H1 (cell line): ENCODE results near the gene RTN4RL2. TPM values are rescaled to one million over a fixed set of nuclear protein-coding genes. Genes with fewer than 3 reads are reported as not detected.

Source experiments
- ATF3 ChIP-seq: IDR thresholded peaks from 2 replicates; pipeline ENCODE4 v1.6.1; 2011; ENCODE audit warnings: low read depth, mild to moderate bottlenecking, low read length; ENCODE audit not compliant: insufficient read depth
- BACH1 ChIP-seq: IDR thresholded peaks from 2 replicates; pipeline ENCODE4 v1.6.1; 2012; ENCODE audit warnings: low read length, improper control_type of control experiment
- BCL11A ChIP-seq, 2 experiments: IDR thresholded peaks; one replicate each; pipeline ENCODE4 v1.6.1; 2011; ENCODE audit warnings: low read depth in 2 of 2, low read length in 2 of 2, mild to moderate bottlenecking in 2 of 2
- CHD1 ChIP-seq: IDR thresholded peaks from 2 replicates; pipeline ENCODE4 v1.6.1; 2012; ENCODE audit warnings: low read depth, low read length, improper control_type of control experiment
- RBBP5 ChIP-seq: IDR thresholded peaks from 2 replicates; pipeline ENCODE4 v1.7.1; 2012; ENCODE audit warnings: low read depth, mild to moderate bottlenecking, inconsistent platforms, low read length, moderate library complexity, borderline replicate concordance
- polyA plus RNA-seq, 7 experiments: library from polyadenylated mRNA; depleted of rRNA in 3 of 7; stranded (reverse) in 5 of 7; unstranded in 2 of 7; fragments of >200 nt in 5 of 7; fragments of 200-250 nt in 2 of 7; gene quantifications; 1 replicate in 5 of 7; 2 replicates in 1 of 7; 4 replicates in 1 of 7; pipeline versions ENCODE4 v1.2.1 to v1.2.3, GENCODE V29; 2011 to 2013; ENCODE audit warnings: missing spikeins in 2 of 7, mixed read lengths in 2 of 7
- total RNA-seq: library from RNA; stranded (reverse); fragmentation: NEBNext Ultra II Directional; extraction: Animal tissue kit (Norgen Biotek cat#: 25700); gene quantifications from 2 replicates; pipeline ENCODE4 v1.2.1, GENCODE V29; 2021
- TF ChIP-seq, protein P1 (sequence below): IDR thresholded peaks from 2 replicates; pipeline ENCODE4 v1.6.1; 2012; ENCODE audit warnings: inconsistent platforms

RTN4RL2 gene
- total and polyA plus RNA-seq, 2 of the 8 experiments (the other 6 are each of a cell fraction or from before 2014, with no cell fraction given): 11.4 to 23.7 TPM

DNA sequence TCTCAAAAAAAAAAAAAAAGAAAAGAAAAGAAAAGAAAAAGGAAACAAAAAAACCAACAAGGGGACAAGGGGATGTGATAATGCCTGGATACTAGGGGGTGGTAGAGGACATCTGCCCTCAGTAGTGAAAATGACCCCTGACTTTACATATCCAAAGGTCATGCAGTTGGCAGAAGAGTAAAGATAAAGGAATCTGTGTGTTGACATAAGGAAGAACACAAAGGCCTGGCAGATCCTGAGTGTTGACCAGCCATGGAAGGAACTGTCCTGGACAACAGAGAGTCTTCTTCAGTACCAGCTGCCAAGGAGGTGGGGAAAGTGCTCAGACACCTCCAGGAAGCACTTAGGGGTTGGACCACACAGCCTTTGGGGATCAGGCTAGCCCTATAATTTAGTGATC, 42.5 kb downstream of the RTN4RL2 start (continued):
- no peak for TF ChIP-seq ATF3
- no peak for TF ChIP-seq BACH1
- TF ChIP-seq RBBP5: no peak
- no peak for TF ChIP-seq CHD1
- TF ChIP-seq BCL11A (IDR thresholded peaks at IDR 0.05; ENCODE audit: low read depth in 2 of 2, low read length in 2 of 2): no peak
- TF ChIP-seq, protein P1, sequence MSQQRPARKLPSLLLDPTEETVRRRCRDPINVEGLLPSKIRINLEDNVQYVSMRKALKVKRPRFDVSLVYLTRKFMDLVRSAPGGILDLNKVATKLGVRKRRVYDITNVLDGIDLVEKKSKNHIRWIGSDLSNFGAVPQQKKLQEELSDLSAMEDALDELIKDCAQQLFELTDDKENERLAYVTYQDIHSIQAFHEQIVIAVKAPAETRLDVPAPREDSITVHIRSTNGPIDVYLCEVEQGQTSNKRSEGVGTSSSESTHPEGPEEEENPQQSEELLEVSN: no peak
